ENCODE measurements around the gene ALOXE3. TPM values are rescaled to one million over a fixed set of nuclear protein-coding genes. Genes with fewer than 3 reads are reported as not detected.

Gene ALOXE3
- total and polyA plus RNA-seq, 4 donors = not detected

GRCh38 chr17:8095361-8095760 lies 23.0 kb downstream of the ALOXE3 start:
- 63% methylated on average over 6 of the region's 6 CpGs for WGBS
- Histone ChIP-seq H3K27ac (ENCODE audit: low read depth in 1 of 2, low read length in 2 of 2) (no peak overlapping the region), H3K4me3 (ENCODE audit: low read depth in 1 of 3, low read length in 3 of 3) (no peak overlapping the region), H3K36me3 (ENCODE audit: control insufficient read depth in 4 of 4, insufficient read depth in 3 of 4, low read depth in 1 of 4, low read length in 3 of 4) (no peaks in the 10 kb centered on the region), H3K9me3 (ENCODE audit: control insufficient read depth in 4 of 4, low read length in 3 of 4) (no peaks in the 10 kb centered on the region), H3K27me3 (ENCODE audit: control insufficient read depth in 4 of 4, insufficient read depth in 4 of 4, low read length in 3 of 4) (peaks cover 0 to 12% (median under 1%) of the 10 kb centered on the region in 4 donors), H3K9ac (ENCODE audit: low read depth in 1 of 2, low read length in 2 of 2) (no peak overlapping the region), H3K4me1 (ENCODE audit: control insufficient read depth in 4 of 4, insufficient read depth in 4 of 4, low read length in 3 of 4) (no peaks in the 10 kb centered on the region)
- TF ChIP-seq RAD21 (IDR thresholded peaks at IDR 0.05) (no peak), ATF3 (IDR thresholded peaks at IDR 0.05) (no peak), NR2F2 (IDR thresholded peaks at IDR 0.05) (no peak), HNF4G (IDR thresholded peaks at IDR 0.05) (no peak), JUND (IDR thresholded peaks at IDR 0.05) (no peak), RXRA (IDR thresholded peaks at IDR 0.05) (no peak)
- DNase-seq (ENCODE audit: low spot score) = no peak

- WGBS = 46% methylated on average over 9 of the region's 9 CpGs
- H3K27ac ChIP-seq (ENCODE audit: low read depth in 1 of 2, low read length in 2 of 2) = no peak overlapping the region
- DNase-seq (ENCODE audit: low spot score) = no peak
- H3K36me3 ChIP-seq (ENCODE audit: control insufficient read depth in 4 of 4, insufficient read depth in 3 of 4, low read depth in 1 of 4, low read length in 3 of 4) = no peaks in the 10 kb centered on the region
- no peaks in the 10 kb centered on the region for H3K4me1 ChIP-seq (ENCODE audit: control insufficient read depth in 4 of 4, insufficient read depth in 4 of 4, low read length in 3 of 4)
- no peak overlapping the region for H3K9ac ChIP-seq (ENCODE audit: low read depth in 1 of 2, low read length in 2 of 2)
- H3K27me3 ChIP-seq (ENCODE audit: control insufficient read depth in 4 of 4, insufficient read depth in 4 of 4, low read length in 3 of 4) = peaks cover 0 to 14% (median 4%) of the 10 kb centered on the region in 4 donors
- H3K4me3 ChIP-seq (ENCODE audit: low read depth in 1 of 3, low read length in 3 of 3) = no peak overlapping the region
- H3K9me3 ChIP-seq (ENCODE audit: control insufficient read depth in 4 of 4, low read length in 3 of 4) = no peaks in the 10 kb centered on the region
- TF ChIP-seq SP1 (IDR thresholded peaks at IDR 0.05) = no peak
- TF ChIP-seq ATF3 (IDR thresholded peaks at IDR 0.05) = no peak
- no peak for TF ChIP-seq JUND (IDR thresholded peaks at IDR 0.05)
- TF ChIP-seq FOXA1 (IDR thresholded peaks at IDR 0.05) = no peak
- TF ChIP-seq FOXA2 (IDR thresholded peaks at IDR 0.05) = no peak
- no peak for TF ChIP-seq HNF4G (IDR thresholded peaks at IDR 0.05)
Measured at GRCh38 chr17:8091033-8091687, 27.2 kb downstream of the ALOXE3 start.

GRCh38 chr17:8089728-8090127 lies 28.6 kb downstream of the ALOXE3 start:
- 65% methylated on average over 6 of the region's 6 CpGs for WGBS
- DNase-seq (ENCODE audit: low spot score) = no peak
- Histone ChIP-seq H3K27me3 (ENCODE audit: control insufficient read depth in 4 of 4, insufficient read depth in 4 of 4, low read length in 3 of 4) (peaks cover 0 to 14% (median 4%) of the 10 kb centered on the region in 4 donors), H3K36me3 (ENCODE audit: control insufficient read depth in 4 of 4, insufficient read depth in 3 of 4, low read depth in 1 of 4, low read length in 3 of 4) (no peaks in the 10 kb centered on the region), H3K9ac (ENCODE audit: low read depth in 1 of 2, low read length in 2 of 2) (no peak overlapping the region), H3K4me3 (ENCODE audit: low read depth in 1 of 3, low read length in 3 of 3) (no peak overlapping the region), H3K9me3 (ENCODE audit: control insufficient read depth in 4 of 4, low read length in 3 of 4) (no peaks in the 10 kb centered on the region), H3K4me1 (ENCODE audit: control insufficient read depth in 4 of 4, insufficient read depth in 4 of 4, low read length in 3 of 4) (no peaks in the 10 kb centered on the region), H3K27ac (ENCODE audit: low read depth in 1 of 2, low read length in 2 of 2) (no peak overlapping the region)
- no peak for TF ChIP-seq FOXA2 (IDR thresholded peaks at IDR 0.05)
- no peak for TF ChIP-seq MAX (IDR thresholded peaks at IDR 0.05)
- TF ChIP-seq RAD21 (IDR thresholded peaks at IDR 0.05) = no peak
- no peak for TF ChIP-seq SP1 (IDR thresholded peaks at IDR 0.05)
- no peak for TF ChIP-seq ZBTB33 (IDR thresholded peaks at IDR 0.05)
- TF ChIP-seq CTCF (IDR thresholded peaks at IDR 0.05; ENCODE audit: low read depth, low read length, missing input control) = no peak
- no peak for TF ChIP-seq HNF4G (IDR thresholded peaks at IDR 0.05)
- TF ChIP-seq TAF1 (conservative IDR thresholded peaks at IDR 0.05) = no peak
- TF ChIP-seq HNF4A (conservative IDR thresholded peaks at IDR 0.05) = no peak
- TF ChIP-seq NR2F2 (IDR thresholded peaks at IDR 0.05) = no peak
- no peak for TF ChIP-seq JUND (IDR thresholded peaks at IDR 0.05)
- no peak for TF ChIP-seq GABPA (IDR thresholded peaks at IDR 0.05 in 1 of 2, conservative IDR thresholded peaks at IDR 0.05 in 1 of 2)
- no peak for TF ChIP-seq ATF3 (IDR thresholded peaks at IDR 0.05)
- TF ChIP-seq FOXA1 (IDR thresholded peaks at IDR 0.05) = no peak
- no peak for TF ChIP-seq YY1 (IDR thresholded peaks at IDR 0.05)
- no peak for TF ChIP-seq EGR1 (IDR thresholded peaks at IDR 0.05; ENCODE audit: low read depth in 2 of 2)
- TF ChIP-seq REST (IDR thresholded peaks at IDR 0.05) = no peak
- no peak for TF ChIP-seq RXRA (IDR thresholded peaks at IDR 0.05)

Data from liver (tissue), 9 donors.